HEK293T (cell line): Measurements from ENCODE around the gene DNAH17.

Experiments
- BHLHE40 ChIP-seq: fragments of 450-650 bp; IDR thresholded peaks from 2 replicates; pipeline ENCODE4 v1.6.1; 2016; ENCODE audit warnings: mild to moderate bottlenecking, moderate library complexity, borderline replicate concordance
- CTBP1 ChIP-seq: fragments of 450-650 bp; IDR thresholded peaks from 2 replicates; pipeline ENCODE4 v1.6.1; 2016; ENCODE audit warnings: borderline replicate concordance
- FOXK2 ChIP-seq: fragments of 450-650 bp; IDR thresholded peaks from 2 replicates; pipeline ENCODE4 v1.6.1; 2016; ENCODE audit warnings: mild to moderate bottlenecking
- L3MBTL2 ChIP-seq: fragments of 450-650 bp; conservative IDR thresholded peaks from 2 replicates; pipeline ENCODE4 v1.6.1; 2016; ENCODE audit warnings: mild to moderate bottlenecking
- ZNF384 ChIP-seq: fragments of 450-650 bp; IDR thresholded peaks from 2 replicates; pipeline ENCODE4 v1.6.1; 2016

- TF ChIP-seq FOXK2 (no peak), BHLHE40 (no peak), L3MBTL2 (no peak), ZNF384 (no peak), CTBP1 (no peak)
Observed at GRCh38 chr17:78577296-78577695, at the start of gene DNAH17.
